LHCN-M2 (cell line): ENCODE data around the gene ESR2. TPM values are rescaled to one million over a fixed set of nuclear protein-coding genes. Genes with fewer than 3 reads are reported as not detected.
A peak's percentile ranks its signal among the peaks of the same experiment; 100 is the strongest.
"Not testable (repeated sequence)": the region's sequence is repeated elsewhere in the genome, so short reads cannot be mapped to it uniquely, and the experiment has no call there.

Experiments
- DNase-seq: peaks from one replicate; pipeline ENCODE4 v3.0.0-alpha.2; 2012; ENCODE audit warnings: low read depth
- total RNA-seq: library from RNA; depleted of rRNA; stranded (reverse); fragments of >200 nt; gene quantifications from 2 replicates; pipeline ENCODE4 v1.2.3, GENCODE V29; 2014

Gene ESR2
- total RNA-seq, 1 experiment from 2014 or later: 0.57 TPM

DNA sequence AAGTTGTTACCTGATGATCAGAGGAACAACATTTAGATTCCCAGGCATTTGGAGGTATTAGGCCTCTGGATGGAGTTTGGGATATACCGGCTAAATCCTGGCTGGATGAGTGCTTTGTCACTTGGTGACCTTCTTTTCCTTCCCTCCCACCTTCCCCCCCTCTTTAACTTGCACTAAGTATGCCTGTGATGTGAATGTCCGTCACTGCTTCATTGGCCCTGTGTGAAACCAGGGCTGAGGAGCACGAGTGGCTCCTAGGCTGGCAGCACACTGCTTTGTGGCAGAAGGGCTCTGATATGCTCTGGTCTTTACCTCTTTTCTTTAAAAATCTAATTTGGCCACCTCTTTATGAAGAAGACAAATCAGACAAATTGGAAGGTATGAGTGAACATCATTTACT, 95.7 kb downstream of the ESR2 start:
- DNase-seq: no peak

- no peak for DNase-seq
Observed at GRCh38 chr14:64197996-64198395, 96.2 kb downstream of the ESR2 start.

- peak; percentile 24 for DNase-seq
Observed at GRCh38 chr14:64196814-64197411, 97.3 kb downstream of the ESR2 start.

GRCh38 chr14:64196056-64196455, 98.1 kb downstream of the ESR2 start:
- DNase-seq: no peak

DNA sequence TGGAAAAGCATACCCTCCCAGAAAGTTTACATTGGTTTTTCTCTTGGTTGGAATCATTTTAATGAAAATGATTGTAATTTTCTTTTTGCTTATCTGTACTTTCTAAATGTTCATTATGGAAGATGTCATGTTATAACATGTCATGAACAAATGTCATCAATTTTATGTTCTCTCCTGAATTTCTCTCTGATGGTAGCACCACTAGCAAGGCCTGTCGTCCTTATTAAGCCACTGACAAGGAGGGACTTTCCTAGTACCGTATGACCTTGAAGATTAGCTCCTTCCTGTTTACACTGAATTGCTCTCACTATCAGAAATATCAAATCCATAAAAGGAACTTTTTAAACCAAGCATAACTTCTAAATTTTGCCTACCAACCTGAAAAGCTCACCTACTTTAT, 99.0 kb downstream of the ESR2 start:
- DNase-seq: no peak

DNA sequence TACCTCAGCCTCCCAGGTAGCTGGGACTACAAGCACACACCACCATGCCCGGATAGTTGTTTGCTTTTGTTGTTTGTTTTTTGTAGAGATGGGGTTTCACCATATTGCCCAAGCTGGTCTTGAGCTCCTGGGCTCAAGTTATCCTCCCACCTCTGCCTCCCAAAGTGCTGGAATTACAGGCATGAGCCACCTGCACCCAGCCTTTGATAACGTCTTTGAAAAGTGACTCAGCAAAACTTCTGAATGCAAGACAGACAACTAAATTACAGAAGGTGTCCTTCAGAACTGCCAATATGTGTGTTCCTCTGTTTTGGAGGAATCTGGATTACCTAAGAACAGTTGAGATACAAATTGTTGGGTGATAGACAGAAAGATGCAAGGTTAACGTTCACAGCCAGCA, 99.8 kb downstream of the ESR2 start:
- no peak for DNase-seq

DNA sequence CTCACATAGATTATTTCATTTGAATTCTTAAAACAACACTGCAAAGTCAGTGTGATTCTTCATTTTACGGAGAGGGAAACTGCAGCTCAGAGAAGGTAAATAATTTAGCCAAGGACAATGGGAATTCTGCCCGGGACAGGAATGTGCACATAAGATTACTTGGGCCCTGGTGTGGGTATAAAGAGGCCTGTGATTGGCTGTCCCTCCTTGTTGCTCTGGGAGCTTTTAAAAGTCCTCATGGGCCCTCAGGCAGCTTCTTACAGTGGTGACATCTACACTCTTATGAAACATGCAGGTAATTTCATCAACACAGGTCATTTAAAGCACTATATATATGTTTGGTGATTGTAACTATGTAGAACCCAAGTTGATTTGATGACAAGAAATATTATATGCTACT, 100.3 kb downstream of the ESR2 start:
- no peak for DNase-seq

GRCh38 chr14:64191756-64192155, 102.4 kb downstream of the ESR2 start:
- DNase-seq: peak; percentile 81

GRCh38 chr14:64190974-64191502, 103.1 kb downstream of the ESR2 start:
- DNase-seq: no peak

DNA sequence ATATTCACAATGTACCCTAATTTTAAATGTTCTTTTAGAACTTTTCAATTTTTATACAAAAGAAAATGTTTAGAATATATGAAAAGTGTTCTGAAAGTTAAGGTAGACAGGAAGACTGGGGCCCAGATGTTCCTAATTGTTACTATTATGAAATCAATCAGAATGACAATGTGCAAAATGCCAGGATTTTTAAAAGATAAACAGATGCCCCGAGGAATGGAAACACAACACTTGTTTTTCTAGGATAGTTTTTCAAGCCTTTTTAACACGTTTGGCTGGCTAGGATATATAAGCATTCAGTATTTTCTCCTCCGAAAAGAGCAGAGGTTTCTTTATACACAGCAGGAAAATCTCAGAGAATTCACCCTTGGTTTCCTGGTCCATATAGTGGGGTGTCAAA, 106.8 kb downstream of the ESR2 start:
- DNase-seq: no peak

DNA sequence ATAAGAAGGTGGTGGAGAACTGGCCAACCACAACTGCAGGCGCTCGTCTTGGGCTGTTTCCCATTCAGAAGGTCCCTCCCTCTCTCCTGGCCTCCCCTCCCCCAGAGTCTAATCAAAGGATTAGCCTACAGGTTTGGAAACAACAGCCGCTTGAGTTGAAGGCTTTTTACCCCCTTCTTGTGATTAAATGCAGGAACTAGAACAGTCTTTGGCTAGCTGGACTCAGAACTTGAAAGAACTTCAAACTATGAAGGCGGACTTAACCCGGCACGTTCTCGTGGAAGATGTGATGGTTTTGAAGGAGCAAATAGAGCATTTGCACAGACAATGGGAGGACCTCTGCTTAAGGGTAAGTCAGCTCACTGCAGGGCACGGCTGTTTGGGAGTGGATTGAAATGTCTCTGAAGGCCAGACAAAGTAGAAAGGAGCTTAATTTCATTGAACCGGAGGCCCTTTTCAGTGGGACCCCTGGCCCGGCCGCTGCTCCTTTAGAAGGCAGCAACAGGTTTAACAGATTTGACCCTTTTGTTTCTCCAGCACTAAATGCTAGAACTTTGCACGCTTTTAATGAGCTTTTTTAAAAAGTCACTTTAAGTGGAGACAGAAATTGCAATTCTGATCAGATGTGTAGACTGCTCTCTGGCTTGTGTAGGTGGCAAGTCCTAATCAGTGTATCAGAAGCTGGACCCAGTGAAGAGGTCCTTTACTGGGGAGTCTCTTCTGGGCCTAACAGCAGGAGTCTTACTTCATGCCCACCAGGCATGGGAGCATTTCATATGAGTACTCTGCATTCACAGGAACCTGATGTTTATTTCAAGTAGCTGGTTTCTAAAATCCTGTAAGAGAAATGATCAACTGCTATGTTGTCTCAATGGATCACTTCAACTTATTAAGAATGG, 107.7 kb downstream of the ESR2 start:
- DNase-seq: no peak

DNA sequence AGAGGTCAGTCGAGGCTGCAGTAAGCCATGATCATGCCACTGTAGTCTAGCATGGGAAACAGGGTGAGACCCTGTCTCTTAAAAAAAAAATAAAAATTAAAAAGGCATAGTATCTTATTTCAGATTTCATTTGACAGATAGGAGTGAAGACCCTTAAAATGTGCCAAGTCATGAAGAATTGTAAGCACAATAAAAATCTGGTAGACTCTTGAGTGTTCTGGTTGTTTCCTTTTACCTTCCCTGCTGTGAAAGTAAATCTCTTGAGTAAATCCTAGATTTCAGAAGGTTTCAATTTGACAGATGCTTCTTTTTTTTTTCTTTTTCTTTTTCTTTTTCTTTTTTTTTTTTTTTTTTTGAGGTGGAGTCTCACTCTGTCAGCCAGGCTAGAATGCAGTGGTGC, 109.0 kb downstream of the ESR2 start:
- no peak for DNase-seq

- no peak for DNase-seq
Observed at GRCh38 chr14:64184103-64184729, 110.0 kb downstream of the ESR2 start.

GRCh38 chr14:64182908-64183307, 111.3 kb downstream of the ESR2 start:
- DNase-seq: not testable (repeated sequence)

DNA sequence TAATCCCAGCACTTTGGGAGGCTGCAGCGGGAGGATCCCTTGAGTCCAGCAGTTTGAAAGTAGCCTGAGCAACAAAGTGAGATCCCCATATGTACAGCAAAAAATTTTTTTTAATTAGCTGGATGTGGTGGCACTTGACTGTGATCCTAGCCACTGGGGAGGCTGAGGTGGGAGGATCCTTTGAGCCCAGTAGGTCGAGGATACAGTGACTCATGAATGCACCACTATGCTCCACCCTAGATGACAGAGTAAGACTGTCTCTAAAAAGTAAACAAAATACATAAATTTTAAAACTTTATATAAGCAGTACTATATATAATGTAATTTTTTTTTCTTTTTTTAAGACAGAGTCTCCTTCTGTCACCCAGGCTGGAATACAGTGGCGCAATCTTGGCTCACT, 115.4 kb downstream of the ESR2 start:
- no peak for DNase-seq

DNA sequence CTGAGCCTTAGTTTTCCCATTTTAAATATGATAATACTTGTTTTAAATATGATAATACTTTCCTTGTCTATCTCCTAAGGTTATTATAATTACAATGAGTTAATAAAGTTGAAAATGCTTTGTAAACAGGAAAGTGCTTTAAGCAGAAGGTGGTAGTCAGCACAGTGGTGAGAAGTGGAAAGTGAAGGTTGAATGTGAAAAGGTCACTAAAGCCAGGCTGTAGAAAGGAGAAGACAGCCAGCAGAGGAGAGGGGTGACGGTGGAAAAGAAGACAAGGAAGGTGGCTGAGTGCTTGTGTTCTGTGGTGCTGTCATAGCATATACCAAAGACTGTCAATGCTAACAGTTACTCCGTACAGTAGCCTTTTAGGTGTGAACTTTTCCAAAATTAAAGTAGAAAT, 117.8 kb downstream of the ESR2 start:
- no peak for DNase-seq

DNA sequence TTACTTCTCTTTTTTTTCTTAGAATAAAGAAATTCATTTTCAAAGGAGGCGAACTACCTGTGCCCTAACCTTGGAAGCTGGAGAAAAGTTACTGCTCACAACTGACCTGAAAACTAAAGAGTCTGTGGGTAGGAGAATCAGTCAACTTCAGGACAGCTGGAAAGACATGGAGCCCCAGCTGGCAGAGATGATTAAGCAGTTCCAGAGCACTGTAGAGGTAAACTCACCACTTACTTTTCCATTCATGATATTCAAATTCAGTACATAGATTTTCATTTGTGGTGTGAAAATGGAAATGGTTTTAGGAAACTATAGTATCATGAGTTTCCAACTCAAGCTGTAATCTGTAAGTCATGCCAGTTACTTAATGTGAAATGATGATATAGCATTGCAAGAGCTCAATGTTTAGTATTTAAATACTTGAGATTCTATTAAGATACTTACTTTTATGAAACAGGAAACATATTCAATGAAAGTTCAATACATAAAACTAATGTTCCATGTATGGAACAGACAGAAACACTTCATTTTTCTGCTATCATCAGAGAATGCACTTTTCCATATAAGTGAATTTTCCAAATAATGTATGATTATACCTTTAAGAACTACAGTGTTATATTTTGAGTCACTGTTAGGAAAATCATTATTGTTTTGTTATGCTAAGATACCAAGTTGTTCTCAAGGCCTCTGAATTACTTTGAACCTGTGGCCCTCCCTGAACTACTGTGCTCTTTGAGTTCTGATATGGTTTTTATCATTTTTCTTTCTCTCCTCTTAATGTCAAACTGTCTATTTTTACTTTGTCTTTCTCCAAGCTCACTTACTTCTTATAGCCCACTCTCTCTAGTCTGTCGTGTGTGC, 119.0 kb downstream of the ESR2 start:
- DNase-seq: peak; percentile 49

DNA sequence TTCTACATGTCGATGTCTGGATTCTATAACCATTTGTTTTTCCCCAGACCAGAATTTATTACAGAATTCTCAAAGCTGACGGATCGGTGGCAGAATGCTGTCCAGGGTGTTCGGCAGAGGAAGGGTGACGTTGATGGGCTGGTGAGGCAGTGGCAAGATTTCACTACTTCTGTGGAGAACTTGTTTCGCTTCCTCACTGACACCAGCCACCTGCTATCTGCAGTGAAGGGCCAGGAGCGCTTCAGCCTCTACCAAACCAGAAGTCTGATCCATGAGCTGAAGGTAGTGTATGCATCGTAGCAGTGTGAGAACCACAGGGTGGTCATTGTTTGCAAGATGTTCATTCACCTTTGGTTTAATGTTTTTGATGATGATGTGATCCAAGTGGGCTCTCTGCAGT, 124.0 kb downstream of the ESR2 start:
- no peak for DNase-seq

GRCh38 chr14:64159588-64159987, 134.6 kb downstream of the ESR2 start:
- no peak for DNase-seq

DNA sequence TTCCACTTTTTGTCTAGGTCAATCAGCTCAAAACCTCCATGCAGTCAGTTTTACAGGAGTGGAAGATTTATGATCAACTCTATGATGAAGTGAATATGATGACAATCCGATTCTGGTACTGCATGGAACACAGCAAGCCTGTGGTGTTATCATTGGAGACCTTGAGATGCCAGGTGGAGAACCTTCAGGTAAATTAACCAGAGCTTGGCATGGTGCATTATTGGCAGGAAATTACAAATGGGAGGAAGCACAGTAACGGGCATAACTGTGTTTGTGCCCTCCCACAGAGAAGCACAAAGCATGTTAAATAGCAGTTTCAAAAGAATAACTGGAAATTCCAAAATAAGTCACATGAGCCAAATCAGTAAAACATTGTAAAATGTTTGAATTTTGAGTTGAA, 135.6 kb downstream of the ESR2 start:
- DNase-seq: no peak

GRCh38 chr14:64149921-64150320, 144.2 kb downstream of the ESR2 start:
- DNase-seq: no peak
